HG03442 (cell line): ENCODE measurements around the gene SLC49A4.

Experiments used
- ATAC-seq: cut with Tn5 transposase; IDR thresholded peaks from one replicate; pipeline ENCODE4 v1.9.1; 2021; ENCODE audit warnings: mild to moderate bottlenecking, moderate library complexity; ENCODE audit not compliant: unreplicated experiment

Gene SLC49A4

DNA sequence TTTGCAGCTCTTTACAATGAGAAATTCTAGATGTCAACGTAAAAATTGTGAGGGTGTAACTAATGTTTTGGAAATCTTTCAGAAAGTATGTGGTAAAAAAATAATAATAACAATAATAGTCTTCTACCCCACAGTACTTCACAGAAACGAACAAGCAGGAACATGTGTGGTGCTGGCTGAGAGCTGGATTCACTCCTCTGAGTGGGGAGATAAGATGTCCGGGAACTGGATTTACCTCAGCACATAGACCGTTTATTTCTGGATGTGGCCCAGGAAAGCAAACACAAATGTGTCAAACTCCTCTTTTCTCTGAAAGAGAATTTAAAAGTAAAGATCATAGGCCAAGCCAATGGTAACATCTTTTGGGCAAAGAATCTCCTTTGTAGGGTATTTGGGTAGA, 103.4 kb downstream of the SLC49A4 start:
- no peak for ATAC-seq

DNA sequence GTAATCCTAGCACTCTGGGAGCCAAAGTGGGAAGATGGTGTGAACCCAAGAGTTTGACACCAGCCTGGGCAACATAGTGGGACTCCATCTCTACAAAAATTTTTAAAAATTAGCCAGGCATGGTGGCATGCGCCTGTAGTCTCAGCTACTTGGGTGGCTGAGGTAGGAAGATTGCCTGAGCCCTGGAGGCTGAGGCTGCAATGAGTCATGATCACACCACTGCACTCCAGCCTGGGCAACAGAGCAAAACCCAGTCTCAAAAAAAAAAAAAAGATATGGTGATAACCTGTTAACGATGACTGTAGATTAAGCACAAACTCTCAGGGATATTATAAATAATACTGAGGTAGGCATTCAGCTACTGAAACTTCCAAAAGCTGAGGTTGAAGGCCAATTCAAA, 107.5 kb downstream of the SLC49A4 start:
- ATAC-seq = no peak

DNA sequence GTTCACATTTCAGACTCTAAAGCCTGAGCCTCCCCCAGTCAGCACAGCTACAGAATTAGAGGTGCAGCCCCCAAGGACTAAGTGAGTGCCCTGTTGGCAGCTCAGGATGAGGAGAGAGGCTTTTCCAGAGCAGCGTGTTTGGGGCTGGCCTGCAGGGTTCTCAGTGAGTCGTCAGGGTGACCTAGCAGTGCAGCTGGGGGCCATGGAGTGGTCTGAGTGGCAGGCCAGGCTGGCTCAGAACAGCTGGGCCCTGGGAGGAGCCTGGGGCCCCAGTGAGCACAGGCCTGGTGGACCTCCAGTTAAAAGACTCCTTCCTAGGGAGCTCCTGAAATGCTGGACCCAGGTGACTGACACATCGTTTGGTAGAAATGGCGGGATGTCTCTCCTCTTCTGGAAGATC, 108.3 kb downstream of the SLC49A4 start:
- ATAC-seq = no peak

DNA sequence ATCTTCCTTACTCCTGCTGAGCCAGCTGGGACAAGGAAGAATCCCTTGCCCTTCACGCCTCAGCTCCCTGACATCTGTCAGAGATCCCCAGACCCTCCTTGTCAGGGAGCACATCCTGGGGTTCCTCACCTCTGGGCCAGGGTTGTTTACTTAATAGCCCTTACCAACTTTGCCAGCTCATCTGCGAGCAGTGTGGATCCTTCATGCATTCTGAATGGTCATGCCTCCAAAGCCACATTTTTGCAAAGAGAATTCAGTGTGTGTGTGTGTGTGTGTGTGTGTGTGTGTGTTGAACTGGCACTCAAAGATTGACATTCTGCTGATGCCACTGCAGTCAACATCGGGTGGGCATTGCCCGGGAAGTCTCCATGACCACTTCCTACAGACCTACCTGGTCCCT, 112.6 kb downstream of the SLC49A4 start:
- no peak for ATAC-seq

DNA sequence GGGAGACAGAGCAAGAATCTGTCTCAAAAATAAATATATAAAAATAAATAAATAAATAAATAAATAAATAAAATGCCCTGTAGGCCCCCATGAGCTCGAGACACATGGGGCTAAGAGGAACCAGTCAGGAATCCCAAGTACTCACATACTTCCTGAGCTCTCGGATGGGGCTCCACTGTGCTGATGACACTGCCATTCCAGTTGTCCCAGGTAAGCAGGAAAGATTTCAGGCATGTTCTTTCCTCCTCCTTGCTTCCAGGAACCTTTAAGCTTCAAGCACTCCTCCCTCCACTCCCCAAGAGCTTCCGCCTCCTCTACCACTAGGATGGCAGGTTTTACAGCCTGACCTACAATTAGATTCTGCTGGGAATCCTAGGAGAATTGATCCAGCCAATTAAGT, 113.4 kb downstream of the SLC49A4 start:
- ATAC-seq = no peak

DNA sequence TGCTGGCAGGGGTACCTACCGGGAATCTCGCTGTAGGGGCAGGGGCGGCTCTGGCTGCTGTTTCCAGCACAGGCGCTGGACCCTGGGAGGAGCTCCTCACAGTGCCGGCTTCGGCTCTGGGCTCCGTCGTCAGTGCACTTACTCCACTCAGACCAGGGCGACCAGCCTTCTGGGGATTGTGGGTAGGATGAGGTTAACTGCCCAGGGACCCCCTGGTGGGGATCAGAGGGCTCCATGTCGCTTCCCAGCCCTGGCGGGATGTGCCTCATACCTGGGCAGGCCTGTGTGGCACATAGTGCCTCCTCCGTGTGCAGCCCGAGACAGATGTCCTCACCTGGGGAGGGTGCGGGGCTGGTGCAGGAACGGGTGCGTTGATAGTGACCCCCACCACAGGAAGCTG, 117.0 kb downstream of the SLC49A4 start:
- ATAC-seq = no peak

DNA sequence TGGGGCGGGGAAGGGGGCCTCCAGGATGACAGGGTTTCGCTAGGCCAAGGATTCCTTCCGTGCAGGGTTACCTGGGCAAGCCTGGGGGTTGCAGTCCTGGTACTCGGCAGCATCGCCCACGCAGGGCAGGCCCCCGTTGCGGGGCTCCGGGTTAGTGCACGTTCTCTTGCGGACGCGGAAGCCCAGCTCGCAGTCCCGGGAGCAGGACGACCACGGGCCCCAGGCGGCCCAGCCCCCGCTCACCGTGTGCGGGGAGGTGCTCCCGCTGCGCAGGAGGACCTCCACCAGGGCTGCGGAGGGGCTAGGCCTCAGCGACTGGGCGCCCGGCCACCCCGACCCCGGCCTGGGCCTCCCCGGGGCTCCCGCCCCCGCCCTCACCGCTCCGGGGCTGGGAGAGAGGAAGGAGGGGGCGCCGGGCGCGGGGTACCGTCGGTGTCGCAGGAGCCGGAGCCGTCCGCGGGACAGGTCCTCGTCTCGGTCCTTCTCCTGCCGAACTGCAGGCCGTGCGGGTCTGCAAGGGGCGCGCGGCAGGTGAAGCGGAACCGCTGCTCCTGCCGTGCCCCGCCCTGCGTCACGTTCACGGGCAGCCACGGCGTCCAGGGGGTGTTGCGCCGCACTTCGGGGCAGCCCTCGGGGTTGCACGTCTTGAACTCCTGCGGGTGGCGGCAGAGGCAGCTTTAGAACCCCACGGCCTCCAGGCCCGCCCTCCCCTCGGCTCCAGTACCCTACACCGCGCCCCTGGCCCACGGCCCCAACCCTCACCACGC, 118.1 kb downstream of the SLC49A4 start:
- no peak for ATAC-seq

DNA sequence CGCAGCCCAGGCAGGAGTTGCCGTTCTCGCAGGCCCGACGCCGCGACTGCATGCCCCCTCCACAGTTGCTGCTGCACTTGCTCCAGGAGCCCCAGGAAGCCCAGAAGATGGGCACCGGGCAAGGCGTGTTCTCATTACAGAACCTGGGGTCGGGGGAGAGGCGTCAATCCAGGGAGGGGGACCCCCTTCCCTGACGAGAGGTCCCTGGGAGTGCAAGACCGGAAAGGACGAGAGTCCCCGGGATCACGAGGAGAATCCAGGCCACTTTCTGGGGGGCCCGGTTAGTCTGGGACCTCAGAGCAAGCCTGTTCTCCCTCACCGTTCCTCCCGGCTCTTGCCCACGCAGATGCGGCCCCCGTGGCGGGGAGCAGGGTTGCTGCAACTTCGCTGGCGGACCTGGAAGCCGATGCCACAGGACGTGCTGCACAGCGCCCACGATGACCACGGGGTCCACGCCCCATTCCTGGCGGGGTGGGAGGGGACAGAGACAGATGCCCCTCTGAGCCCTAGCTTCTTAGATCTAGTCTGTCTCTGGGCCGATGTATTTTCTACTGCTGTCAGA, 118.8 kb downstream of the SLC49A4 start:
- ATAC-seq = no peak

DNA sequence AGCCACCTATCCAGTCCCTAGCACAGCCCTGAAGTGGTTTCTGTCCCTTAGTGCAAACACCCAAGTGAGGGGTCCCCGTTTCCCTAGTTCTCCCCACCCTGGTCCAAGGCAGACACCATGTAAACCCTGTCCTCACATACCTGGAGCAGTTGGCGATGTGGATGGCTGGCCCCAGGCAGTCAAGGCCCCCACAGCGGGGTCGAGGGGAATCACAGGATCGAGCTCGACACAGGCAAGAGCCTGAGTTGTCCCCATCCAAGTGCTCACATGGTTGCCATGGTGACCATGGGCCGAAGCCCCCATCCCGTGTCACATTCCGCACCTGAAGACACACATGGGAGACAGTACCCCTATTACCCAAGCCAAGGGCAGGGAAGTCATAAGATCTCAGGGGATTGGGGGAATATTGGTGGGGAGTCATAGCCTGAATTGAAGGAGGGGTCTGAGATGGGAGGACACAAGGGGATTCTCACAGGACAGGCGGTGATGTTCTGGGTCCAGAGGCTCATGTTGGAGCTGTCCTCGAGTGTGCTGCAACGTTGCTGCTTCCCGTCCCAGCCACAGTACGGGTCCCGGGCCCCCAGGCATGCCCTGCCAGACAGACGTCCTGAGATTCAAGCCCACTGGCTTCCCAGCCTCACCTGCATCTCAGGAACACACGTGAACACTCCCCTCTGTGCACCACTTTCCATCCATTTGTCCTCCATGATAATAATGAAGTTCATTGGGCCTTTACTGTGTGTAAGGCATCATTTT, 120.6 kb downstream of the SLC49A4 start:
- ATAC-seq = no peak

DNA sequence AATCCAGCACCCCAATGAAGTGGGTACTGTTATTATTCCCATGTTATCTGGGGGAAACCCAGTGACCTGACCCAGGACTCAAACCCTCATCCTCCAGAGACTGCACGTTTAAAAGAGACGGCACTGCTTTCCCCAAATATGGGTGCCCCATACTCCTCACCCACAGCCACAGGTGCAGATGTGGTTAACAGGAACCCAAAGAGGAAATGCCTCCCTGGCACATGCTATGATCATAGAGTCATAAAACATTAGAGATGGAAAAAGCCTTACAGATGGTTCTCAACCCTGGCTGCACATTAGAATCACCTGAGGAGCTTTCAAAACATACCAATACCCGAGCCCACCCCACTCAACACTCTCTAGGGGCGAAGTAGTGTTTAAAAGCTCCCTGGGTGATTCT, 121.2 kb downstream of the SLC49A4 start:
- ATAC-seq = no peak

DNA sequence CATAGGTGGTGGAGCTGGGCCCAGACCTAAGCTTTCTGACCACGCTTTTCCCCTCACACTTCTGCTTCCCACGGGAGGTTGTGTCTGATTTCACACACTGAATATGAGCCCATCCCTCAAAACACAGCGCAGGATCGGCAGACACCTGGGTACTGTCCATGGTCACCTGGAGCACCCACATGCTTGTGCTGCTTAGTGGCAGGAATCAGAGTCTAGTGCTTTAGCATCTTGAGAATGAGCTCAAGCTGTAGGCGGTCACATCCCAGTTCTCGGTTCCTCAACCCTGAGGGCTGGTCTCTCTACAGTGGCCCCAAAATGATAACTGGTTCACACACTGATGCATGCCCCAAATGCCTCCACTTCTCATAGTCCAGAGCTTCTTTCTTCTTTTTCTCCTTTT, 121.7 kb downstream of the SLC49A4 start:
- ATAC-seq = no peak

DNA sequence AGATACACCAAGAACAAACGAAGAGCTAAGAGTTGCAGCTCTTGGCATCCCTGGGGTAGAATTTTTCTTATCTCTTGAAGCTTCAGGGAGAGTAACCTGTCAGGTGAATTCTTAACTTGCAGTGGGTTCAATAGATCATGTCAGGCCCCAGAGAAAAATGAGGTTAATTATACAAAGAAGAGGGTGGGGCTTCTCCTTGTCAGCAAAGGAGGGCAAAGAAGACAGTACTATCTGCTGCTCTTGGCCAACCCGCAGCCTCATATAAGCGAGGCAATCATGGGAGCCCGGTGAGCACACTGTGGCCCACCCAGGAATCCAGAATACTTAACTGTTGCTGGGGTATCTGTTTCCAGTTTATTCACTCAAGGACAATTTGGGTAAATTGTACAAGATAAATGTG, 122.5 kb downstream of the SLC49A4 start:
- ATAC-seq = no peak

DNA sequence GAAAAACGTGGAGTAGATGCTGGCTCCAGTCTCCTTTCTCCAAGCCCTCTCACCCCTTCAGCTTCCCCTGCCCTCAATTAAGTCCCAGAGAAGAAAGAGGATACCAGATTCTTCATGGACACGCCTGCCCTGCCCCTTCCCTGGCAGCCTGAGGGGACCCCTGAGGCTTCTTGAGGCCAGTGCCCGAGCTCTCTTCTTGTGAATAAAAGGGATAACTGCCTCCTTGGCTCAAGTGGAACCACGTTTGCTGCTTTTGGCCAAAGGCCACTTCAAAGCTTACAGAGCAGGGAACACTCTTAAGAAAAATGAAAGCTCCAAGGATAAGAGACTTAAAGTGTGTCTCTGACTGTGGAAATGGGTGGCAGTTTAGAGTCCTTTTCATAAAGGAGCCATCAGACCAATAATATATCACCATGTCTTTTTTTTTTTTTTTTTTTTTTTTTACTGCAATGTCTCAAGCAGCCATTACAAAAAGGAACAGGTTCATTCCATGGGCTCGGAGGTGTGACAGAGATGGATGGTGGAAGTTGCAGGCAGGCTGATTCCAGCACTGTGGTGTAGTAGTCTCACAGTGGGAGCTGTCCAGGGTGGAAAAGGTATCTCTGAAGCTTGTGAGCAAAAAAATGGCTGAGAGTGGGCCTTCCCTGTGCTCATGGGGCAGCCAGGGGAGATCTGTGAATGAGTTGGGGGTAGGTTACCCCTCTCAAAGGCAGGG, 123.9 kb downstream of the SLC49A4 start:
- ATAC-seq = no peak

DNA sequence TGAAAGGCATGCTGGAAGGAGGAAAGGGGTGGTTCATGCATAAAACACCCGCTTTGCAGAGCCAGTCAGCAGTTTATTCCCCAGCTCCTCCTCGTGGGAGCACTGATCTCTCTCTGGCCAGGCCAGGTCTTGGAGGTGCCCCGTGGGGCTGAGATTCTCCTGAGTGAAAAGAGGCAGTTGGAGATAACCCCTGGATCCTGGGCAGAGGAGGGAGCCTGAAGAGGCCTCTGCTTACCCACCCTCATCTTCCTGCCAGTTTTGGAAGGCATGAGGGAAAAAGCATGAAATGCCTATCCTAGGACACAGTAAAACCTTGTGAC, 124.4 kb downstream of the SLC49A4 start:
- no peak for ATAC-seq

DNA sequence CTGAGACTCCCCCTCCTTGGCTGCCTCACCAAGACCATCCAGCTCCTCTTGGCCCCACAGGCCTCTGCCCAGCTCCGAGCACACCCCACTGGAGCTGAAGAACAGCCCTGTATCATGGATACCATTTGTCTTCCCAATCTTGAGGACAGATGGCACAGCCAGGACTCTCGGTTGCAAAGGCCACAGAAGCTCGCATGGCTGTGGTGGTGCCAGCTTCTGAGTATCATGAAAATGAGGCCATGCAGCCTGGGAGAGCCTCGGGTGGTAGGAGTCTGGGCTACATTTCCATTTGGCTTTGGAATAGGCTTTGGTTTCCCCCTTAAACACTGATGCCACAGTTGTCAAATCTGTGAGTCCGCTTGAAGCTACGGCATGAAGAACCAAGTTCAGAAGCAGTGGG, 126.1 kb downstream of the SLC49A4 start:
- no peak for ATAC-seq

DNA sequence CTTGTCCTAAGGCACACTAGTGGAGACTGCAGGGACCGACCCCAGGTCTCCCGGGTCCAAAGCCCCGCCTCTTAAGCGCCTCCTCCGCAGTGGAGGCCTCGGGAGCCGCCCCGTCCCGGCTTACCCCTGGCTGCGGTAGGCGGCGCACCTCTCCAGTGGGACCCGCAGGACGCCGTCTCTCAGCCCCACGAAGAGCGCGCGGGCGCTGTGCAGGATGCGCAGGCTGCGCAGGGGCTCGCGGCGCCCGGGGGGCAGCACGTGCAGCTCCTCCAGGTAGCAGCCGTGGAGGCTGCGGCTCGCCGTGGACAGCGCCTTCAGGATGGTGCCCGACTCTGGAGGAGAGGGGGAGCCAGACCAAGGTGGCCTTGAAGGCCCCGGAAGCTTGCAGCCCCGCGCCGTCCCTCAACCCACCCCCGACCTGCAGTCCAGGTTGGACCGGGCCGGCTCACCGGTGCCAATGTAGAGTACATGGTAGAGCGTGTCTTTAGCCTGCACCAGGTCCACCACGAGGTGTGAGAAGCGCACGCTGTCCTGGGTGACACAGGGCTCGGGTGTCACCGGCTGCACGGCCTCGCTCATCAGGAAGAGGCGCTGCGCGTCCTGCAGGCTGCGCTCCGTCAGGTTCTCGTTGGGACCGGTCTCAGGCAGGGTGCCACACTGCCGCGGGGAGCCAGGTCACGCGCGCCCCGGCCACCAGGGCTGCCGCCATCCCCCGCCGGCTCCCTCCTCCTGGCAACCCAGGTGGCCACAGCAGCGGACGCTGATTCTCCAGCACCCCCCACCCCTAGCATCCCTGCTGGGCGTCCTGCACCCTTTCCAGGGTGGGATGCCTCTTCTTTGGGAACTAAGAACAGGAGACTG, 127.2 kb downstream of the SLC49A4 start:
- no peak for ATAC-seq

DNA sequence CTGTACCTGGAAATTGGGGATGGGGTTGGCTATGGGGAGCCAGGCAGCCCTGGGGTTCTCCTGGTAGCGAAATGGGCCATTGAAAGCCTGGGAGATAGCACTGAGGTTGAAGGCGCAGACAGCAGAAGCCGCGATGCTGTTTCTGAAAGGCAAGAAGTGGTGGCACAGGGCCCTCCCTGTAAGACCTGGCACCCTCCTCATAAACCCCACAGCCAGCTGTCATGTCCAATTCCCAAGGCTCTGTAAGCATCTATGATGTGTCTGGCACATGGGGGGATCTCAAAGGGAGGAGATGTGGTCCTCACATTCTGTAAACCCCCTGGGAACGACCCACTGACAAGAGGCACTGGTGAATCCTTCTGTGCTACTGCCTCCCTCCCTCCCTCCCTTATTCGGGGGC, 128.7 kb downstream of the SLC49A4 start:
- no peak for ATAC-seq

DNA sequence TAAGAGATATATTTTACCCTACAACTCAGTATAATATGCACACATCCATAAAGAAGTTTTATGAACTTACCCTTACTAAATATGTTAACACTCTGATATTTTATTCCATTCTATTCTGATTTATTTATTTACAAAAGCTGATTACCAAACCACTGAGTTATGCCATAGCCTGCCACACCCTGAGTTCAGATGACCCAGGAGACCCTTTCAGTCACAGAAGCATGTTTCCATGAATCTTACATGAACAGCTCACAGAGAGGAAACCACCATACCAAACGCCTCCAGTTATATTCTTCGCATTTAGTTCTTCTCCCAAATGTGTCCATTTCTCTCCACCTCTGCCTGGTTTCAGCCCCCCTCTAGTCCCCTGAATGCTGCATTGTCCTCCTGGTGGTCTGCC, 129.2 kb downstream of the SLC49A4 start:
- no peak for ATAC-seq

DNA sequence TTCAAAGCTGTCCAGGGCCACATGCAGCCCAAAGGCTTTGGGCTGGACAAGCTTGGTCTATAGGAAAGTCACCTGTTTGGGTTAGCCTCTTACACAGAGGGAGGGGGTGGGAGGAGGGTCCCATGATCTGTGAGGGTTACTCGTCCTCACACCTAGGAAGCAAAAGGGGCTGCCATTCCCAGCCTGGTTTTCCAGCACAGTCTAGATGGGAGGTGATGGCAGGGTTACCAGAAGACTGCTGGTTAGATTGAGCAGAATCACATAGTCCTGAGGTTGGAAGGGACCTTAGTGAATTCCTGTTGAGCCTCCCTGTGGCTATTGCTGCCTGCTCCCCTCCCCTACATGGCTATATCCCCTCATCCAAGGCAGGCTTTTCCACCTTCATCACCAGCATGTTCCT, 130.9 kb downstream of the SLC49A4 start:
- ATAC-seq = no peak

DNA sequence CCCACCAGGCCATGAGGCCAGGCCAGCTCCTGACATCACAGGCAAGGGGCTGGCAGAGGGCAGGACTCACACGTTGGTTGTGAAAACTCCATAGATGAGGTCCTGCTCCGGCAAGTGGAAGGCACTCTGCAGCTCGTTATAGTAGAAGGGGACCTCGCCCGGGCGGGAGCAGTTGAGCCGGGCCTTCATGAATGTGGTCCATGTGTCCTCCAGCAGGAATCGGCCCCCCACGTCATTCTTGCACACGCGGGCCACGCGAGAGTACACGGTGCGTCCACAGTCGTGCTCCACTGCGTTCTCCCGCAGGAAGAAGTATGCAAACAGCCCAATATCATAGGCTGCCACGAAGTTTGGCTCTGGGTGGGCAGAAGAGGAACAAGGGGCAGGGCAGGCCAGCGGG, 131.5 kb downstream of the SLC49A4 start:
- no peak for ATAC-seq

DNA sequence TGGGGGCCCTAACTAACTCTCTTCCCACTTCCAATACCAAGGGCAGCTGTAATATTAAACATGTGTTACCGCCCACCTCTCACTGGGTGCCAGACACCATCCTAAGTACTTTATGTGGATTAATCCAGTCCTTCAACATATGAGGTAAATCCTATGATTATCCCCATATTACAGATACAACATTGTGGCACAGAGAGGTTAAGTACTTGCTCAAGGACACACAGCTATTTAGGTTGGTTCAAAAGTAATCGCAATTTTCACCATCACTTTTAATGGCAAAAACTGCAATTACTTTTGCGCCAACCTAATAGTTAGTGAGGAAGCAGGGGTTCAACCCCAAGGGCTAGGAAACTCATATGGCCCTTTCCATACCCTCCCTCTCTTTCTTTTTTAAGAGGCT, 131.9 kb downstream of the SLC49A4 start:
- ATAC-seq = no peak
